Measurements from ENCODE around the gene MAPK9.

- TF ChIP-seq, protein P1, sequence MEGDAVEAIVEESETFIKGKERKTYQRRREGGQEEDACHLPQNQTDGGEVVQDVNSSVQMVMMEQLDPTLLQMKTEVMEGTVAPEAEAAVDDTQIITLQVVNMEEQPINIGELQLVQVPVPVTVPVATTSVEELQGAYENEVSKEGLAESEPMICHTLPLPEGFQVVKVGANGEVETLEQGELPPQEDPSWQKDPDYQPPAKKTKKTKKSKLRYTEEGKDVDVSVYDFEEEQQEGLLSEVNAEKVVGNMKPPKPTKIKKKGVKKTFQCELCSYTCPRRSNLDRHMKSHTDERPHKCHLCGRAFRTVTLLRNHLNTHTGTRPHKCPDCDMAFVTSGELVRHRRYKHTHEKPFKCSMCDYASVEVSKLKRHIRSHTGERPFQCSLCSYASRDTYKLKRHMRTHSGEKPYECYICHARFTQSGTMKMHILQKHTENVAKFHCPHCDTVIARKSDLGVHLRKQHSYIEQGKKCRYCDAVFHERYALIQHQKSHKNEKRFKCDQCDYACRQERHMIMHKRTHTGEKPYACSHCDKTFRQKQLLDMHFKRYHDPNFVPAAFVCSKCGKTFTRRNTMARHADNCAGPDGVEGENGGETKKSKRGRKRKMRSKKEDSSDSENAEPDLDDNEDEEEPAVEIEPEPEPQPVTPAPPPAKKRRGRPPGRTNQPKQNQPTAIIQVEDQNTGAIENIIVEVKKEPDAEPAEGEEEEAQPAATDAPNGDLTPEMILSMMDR (IDR thresholded peaks at IDR 0.05 in 8 of 11, conservative IDR thresholded peaks at IDR 0.05 in 3 of 11): no peak
- TF ChIP-seq POLR2AphosphoS5 (IDR thresholded peaks at IDR 0.05): no peak
Observed at GRCh38 chr5:180303226-180304015, 11.5 kb upstream of the MAPK9 start.

Measured in spleen (tissue), 7 donors.